Activated naive CD4-positive, alpha-beta T cell treated with anti-CD3 and anti-CD28 coated beads, Interleukin-2, amount 50 U/mL, for 72 hours (primary cell): ENCODE data around the gene RAD51. TPM values are rescaled to one million over a fixed set of nuclear protein-coding genes. Genes with fewer than 3 reads are reported as not detected.

ENCODE experiments used
- ATAC-seq, 2 donors: fragments of 150-1000 bp; cut with Tn5 transposase; 2 replicates each; pipeline ENCODE4 v1.10.0; 2021; ENCODE audit warnings: mild to moderate bottlenecking in 2 of 2, moderate library complexity in 2 of 2
- DNase-seq, 2 donors: peaks; one replicate each; pipeline ENCODE4 v3.0.0; 2021 to 2022; ENCODE audit warnings: low spot score in 2 of 2
- H3K27ac Mint-ChIP-seq, 2 donors: one replicate each; pipeline ENCODE4 v1.8.0; 2022; ENCODE audit warnings: mild to moderate bottlenecking in 2 of 2, mixed read lengths in 2 of 2
- H3K36me3 Mint-ChIP-seq, 2 donors: one replicate each; pipeline ENCODE4 v1.8.0; 2022; ENCODE audit warnings: mixed read lengths in 2 of 2
- H3K9me3 Mint-ChIP-seq, 2 donors: one replicate each; pipeline ENCODE4 v1.8.0; 2022; ENCODE audit warnings: mixed read lengths in 2 of 2
- total RNA-seq, 2 donors: library from RNA; stranded (reverse); gene quantifications; one replicate each; pipeline ENCODE4 v1.2.3, GENCODE V29; 2022

Gene RAD51
- total RNA-seq, 2 donors from 2014 or later = 39.5 to 79.9 TPM

DNA sequence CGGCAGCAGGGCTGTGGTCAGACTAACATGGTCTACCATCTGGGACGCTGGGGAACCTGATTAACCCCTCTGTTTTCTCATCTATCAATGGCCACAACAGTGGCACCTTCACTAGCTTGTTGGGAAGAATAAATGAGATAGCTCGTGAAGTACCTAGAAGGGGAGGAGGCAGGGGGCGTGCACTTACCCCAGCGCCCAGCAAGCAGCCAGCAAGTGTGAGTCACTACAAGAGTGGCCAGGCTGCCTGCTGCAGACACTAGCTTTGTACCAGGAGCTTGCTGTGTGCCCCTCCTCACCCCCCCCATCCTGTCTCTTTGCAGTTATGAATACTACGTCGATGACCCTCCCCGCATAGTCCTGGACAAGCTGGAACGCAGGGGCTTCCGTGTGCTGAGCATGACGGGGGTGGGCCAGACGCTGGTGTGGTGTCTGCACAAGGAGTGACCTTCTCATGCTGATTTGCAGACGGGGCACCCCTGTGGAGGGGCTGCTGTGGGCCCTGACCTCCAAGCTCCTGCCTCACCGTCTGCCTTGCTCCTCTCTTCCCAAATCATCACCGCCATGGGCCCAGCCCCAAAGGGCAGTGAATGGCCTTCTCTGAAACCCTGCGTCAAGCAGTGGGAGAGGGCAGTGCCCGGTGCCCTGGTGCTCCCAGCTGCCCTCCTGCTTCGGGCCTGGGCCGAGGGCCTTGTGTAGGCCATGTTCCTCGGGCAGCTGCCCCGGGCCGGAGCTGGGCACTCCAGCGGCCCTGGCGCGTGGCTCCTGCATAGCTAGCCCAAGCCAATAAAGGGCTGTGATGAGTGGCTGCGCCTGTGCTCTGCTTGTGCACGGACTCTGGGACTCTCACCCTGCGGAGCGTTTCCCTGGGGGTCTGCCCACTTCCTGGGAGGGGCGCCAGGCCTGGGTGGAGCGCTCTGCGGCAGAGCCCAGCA is 72.2 kb downstream of the RAD51 start:
- Mint-ChIP-seq H3K9me3 (no peaks in the 10 kb centered on the region), H3K36me3 (no peaks in the 10 kb centered on the region), H3K27ac (no peak overlapping the region)
- DNase-seq (no peak), ATAC-seq (no peak)

DNA sequence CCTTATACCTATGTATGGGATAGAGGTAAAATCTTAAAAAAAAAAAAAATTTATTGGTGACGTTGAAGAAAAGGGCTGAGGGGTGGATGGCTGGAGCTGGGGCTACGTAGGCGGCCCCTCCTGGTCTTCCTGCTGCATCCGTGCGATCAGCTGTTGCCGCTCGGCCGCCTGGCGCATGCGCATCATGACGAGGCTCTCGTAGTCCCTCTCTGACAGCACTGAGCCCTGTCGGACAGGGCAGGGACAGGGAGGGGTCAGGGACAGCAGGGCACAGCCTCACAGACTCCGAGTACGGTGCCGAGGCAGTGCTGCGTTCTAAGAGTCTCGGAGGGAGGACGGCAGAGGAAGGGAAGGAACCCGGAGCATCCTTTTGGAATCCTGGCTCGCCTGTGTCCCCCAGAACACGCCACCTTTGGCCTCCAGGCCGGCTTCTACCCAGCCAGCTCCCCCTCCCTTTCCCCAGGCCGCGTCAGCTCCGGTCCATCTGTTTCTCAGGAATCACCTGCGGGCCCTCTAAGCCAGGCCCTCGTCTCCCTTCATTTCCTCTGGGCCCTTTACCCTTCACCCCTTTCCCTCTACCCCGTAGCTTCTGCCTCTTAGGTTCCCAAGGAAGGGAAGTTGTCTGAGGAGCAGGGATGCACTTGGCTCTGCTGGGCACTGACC is 73.0 kb downstream of the RAD51 start:
- H3K9me3 Mint-ChIP-seq = no peaks in the 10 kb centered on the region
- ATAC-seq = no peak
- DNase-seq = no peak
- peak overlapping the region in 1 of 2 donors; percentile 88 for H3K27ac Mint-ChIP-seq
- no peaks in the 10 kb centered on the region for H3K36me3 Mint-ChIP-seq

DNA sequence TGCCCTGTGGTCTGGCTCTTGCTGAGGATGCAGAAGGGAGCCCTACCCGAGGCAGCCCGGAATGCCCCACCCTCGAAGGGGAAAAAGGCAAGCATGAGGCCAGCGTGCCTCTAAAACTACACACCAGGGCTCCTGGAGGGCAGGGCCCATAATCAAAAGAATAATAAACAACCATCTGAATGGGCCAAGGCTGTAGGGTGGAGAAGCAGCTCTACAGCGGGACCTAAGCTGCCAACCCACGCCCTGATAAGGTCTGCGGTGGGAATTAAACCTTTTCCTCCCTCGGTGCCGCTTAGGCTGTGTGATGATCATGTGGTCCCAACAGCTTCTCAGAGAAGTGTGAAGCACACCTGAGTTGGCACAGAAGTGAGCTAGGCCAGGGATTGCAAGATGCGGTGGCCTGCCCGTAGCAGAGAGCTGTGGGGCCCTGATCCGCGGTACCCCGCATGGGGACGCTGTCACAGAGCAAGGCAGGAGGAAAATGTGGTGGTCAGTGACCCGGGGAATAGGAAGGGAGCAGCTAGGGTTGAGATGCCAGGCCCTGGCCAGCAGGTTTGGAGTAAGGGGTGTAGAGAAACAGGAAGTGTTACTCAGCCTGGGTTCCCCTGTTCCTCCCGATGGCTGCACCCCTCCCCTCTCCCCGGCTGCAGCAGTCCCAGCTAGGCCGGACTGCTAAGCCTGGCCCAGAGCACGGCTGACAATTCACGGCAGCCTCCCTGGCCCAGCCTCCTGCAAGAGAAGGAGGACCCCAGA is 73.7 kb downstream of the RAD51 start:
- Mint-ChIP-seq H3K9me3 (no peaks in the 10 kb centered on the region), H3K36me3 (no peaks in the 10 kb centered on the region), H3K27ac (peak overlapping the region; percentile 88 to 94)
- ATAC-seq = peak in 1 of 2 donors; percentile 23
- no peak for DNase-seq

DNA sequence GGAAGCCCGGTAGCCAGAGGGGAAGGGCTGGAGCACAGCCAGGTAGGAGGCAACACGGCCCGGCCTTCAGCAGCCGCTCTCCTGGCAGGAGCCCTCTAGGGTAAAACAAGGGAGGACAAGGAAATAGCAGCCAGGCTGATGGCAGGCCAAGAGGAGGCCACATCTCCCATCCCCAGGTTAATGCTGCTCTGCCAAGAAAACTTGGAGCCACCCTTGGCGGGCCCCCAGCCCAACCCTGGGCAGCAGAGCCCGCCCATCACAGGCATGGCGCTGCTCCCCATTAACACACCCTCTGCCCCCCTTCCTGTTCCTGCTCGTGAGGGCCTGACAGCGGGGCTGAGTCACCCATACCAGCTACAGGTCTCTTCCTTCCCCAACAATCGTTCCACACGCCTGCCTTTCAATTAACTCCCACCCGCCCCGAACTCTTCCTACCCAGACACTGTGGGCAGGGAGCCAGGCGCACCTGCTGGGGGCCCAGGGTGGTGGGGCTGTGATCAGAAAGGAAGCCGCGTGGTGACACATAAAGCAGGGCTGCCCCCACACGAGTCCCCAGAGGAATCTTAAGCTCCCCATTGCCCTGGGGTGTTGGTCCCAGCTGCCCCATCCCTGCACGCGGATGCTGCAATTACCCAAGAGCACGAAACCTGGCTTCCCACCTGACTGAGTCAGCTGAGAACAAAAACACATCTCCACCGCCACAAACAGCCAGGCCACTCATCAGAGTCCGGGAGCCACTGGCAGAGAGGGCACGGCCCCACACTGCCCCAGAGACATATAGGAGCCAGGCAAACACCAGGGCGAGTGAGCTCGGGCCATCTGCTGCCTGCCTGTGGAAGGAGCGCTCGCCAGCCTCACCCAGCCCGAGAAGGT is 74.5 kb downstream of the RAD51 start, which contains the start of gene C15orf62:
TSS of gene C15orf62 (plus strand) at position 707 of the 873 bp plus-strand sequence. CDS start 516 bp downstream, outside the sequence.
- peak; percentile 63 to 76 for ATAC-seq
- Mint-ChIP-seq H3K27ac (peak within 1 kb of the TSS; percentile 88 to 94), H3K36me3 (no peaks in the 10 kb centered on the region), H3K9me3 (no peaks in the 10 kb centered on the region)
- DNase-seq = peak; percentile 50 to 79

DNA sequence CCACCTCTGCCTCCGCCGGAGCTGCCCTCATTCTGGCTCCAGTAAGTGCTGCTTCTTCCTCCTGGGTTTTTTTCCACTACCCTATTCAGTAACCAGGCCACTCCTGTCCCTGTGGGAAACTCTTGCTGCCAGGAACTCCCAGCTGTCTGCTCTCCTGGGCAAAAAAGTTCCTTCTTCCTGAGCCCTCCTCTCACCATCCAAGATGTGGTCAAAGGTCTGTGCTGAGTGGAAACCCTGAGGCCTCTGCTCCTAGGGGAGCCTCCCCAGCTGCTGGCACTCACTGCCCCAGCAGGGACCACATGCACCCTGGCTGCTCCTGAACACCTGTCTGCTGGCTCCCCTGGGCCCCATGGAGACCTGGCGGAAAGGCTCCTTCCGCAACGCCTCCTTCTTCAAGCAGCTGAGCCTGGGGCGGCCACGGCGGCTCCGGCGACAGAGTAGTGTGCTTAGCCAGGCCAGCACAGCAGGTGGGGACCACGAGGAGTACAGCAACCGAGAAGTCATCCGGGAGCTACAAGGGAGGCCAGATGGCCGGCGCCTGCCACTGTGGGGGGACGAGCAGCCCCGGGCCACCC is 75.3 kb downstream of the RAD51 start:
- ATAC-seq = no peak
- Mint-ChIP-seq H3K9me3 (no peaks in the 10 kb centered on the region), H3K27ac (peak overlapping the region; percentile 84 to 88), H3K36me3 (no peaks in the 10 kb centered on the region)
- DNase-seq = no peak

DNA sequence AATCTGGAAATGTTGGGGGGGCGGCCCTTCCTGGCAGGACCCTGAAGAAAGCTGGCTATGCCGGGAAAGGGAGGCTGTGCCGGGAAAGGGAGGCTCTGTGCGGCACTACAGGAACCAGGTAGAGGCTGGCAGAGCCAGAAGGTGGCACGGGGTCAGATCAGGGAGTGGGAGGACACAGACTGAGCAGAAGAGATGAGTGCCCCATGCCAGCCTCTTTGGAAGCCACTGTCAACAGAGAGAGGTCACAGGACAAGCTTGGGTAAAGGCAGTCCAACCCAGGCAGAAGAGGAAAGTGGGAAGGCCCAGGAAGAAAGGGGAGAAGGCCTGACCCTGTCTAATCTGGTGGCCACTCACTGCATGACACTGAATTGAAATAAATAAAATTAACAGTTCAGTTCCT is 76.3 kb downstream of the RAD51 start:
- DNase-seq = no peak
- no peak for ATAC-seq
- H3K36me3 Mint-ChIP-seq = no peaks in the 10 kb centered on the region
- H3K9me3 Mint-ChIP-seq = no peaks in the 10 kb centered on the region
- H3K27ac Mint-ChIP-seq = peak overlapping the region in 1 of 2 donors; percentile 44

DNA sequence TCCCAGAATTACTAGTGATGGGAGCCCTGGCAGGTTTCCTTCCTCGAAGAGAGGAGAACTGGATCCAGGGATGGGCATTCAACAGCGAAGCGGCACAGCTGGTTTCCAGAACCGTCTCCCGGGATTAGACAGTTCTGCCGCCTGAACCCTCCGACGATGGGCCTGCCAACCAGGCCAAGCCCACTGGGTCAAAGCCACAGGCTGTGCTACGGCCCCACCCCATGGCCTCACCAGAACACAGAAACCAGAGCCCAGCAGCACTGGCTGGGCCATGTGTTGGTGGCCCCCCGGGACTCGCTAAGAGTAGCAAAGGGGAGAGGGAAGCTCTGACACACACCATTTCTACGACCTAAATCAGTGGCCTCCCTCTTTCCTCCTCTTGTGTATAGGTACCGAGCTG is 77.0 kb downstream of the RAD51 start:
- H3K27ac Mint-ChIP-seq = no peak overlapping the region
- no peak for DNase-seq

DNA sequence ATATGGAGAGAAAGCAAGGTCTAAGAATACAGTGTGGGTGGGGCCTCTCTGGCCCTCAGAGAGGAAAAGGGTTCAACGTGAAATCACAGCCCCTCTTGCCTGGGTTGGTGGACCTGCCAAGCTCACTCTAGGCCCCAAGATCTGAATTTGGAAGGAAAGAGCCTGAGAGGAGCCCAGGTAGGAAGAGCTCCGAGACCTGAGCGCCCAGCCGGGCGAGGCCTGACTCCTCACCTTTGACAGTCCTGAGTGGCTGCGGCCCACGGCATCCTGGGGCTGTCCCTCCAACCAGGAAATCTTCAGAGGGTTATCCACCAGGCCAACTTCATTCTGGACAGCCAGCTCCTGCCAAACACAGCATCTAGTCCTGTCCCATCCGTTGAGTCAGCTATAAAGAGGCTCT is 78.5 kb downstream of the RAD51 start:
- Mint-ChIP-seq H3K9me3 (no peaks in the 10 kb centered on the region), H3K27ac (peak overlapping the region in 1 of 2 donors; percentile 55), H3K36me3 (peaks cover 6 to 8% of the 10 kb centered on the region in 2 donors)
- DNase-seq (no peak), ATAC-seq (no peak)

More for the DNA sequence above, 77.0 kb downstream of the RAD51 start:
- Mint-ChIP-seq H3K9me3 (no peaks in the 10 kb centered on the region), H3K36me3 (peaks cover 6% of the 10 kb centered on the region in 2 donors)
- no peak for ATAC-seq

DNA sequence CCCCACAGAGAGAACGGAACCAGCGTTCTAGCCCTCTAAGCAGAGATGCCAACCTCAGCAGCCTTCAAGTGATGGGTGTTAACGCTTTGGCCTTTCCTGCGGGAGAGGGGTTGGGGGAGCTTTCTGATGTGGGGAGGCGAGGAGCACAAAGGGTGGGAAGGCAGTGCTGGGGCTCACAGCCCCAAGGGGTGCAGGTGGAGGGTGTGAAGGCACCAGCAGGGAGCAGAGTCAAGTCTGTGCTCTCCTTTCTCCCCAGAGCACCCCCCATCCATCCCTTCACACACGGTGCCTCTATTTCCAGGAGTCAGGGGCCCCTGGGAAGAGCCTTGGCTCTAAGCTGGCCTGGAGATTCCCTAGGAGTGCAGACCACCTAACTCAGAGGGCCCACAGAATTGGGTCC is 78.9 kb downstream of the RAD51 start:
- H3K36me3 Mint-ChIP-seq = peaks cover 6 to 8% of the 10 kb centered on the region in 2 donors
- peak overlapping the region in 1 of 2 donors; percentile 64 for H3K27ac Mint-ChIP-seq
- ATAC-seq (no peak), DNase-seq (no peak)
- H3K9me3 Mint-ChIP-seq = no peaks in the 10 kb centered on the region

DNA sequence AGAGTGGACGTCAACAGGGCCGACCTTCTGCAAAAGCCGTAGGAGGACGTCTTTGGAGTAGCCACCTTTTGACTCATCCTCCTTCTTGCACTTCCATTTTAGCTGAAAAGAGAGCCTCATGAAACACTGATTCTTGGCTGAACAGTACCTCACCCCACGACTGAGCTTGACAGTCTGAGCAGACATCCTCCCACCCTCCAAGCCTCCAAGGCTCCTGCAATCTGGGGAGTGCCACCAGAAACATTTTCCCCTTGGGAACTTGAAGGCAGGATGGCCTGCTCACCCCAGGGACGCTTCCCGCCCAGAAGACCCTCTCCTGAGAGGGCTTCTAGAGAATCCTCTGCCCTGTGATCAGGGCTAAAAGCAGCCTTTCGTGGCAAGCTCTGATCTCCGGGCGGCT is 80.0 kb downstream of the RAD51 start:
- ATAC-seq (no peak), DNase-seq (no peak)
- Mint-ChIP-seq H3K36me3 (peaks cover 12 to 13% of the 10 kb centered on the region in 2 donors), H3K27ac (peak overlapping the region in 1 of 2 donors; percentile 64), H3K9me3 (no peaks in the 10 kb centered on the region)

DNA sequence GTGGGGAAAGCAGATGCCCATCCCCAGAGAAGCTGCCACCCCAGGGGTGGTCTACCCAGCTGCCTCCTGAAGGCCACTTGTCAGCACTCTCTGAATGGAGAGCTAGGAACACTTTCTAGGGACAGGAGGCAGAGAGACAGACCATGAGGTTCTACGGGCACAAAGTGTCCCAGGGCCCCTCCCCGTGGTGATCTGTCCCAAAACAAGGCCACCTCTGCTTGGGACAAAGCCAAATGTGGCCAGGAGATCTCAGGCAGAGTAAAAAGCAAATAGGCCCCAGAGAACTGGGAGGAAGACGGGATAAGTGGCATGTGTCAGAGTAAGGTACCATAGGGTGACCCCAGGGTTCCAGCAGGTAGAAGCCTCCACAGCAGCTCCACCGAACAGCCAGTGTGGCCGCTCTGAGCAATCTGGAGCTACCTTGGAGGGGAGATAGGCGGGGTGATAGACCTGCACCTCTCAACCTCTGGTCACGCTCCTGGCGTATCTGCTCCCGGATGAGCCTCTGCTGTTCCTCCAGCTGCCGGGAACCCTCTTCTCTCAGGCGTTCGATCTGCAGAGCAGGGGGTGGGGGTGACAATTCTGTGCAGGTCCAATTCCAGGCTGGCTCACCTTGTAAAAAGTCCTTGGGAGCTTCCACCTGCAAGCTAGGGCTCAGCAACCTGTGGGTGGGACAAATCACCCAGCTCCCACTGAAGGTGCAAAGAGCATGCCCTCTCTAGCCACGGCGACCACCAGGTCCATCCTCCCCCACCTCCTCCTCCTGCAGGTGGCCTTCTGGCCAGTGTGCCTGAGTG is 81.0 kb downstream of the RAD51 start:
- DNase-seq (no peak), ATAC-seq (no peak)
- H3K36me3 Mint-ChIP-seq = peaks cover 12 to 13% of the 10 kb centered on the region in 2 donors
- H3K27ac Mint-ChIP-seq = peak overlapping the region; percentile 3 to 75
- no peaks in the 10 kb centered on the region for H3K9me3 Mint-ChIP-seq

DNA sequence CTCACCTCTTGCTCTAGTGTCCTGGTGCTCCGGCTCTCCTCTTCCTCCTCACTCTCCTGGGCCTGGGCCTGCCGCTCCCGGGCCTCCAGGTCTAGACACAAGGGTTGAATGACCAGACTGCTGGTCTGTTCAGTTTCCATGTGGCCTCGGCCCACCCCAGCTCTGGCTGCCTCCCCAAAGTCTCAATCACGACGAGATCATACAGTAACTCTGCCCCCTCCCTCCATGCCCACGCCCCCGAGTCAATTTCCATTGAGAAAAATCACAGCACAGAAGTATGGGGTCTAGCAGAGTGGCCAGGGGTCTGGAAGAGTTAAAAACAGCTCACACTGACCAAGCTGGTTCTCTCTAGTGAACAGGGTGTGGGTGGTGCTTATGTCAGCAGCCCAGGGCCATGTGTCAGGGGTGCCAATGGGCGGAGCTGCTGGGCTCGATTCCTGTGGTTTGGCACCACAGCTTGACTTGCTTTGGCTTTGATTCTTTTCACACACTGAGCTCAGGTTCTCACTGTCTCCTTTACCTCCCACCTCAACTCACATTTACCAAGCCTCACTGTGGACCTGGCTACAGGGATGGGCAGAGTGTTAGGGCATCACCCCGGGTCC is 81.7 kb downstream of the RAD51 start:
- ATAC-seq (peak; percentile 70 to 85), DNase-seq (no peak)
- peak overlapping the region; percentile 3 to 75 for H3K27ac Mint-ChIP-seq
- no peaks in the 10 kb centered on the region for H3K9me3 Mint-ChIP-seq
- H3K36me3 Mint-ChIP-seq = peaks cover 12 to 13% of the 10 kb centered on the region in 2 donors
